OCI-LY3 (cell line): ENCODE data around the gene GATA2.

ENCODE experiments used
- CTCF ChIP-seq: fragments of 200-600, 300-600 bp; sonication (generic); IDR thresholded peaks from 2 replicates; pipeline ENCODE4 v1.5.1; 2014; ENCODE audit warnings: antibody characterized with exemption, low read length, low read depth
- EZH2phosphoT487 ChIP-seq: fragments of 200-600 bp; shearing (Covaris generic); IDR thresholded peaks from 2 replicates; pipeline ENCODE4 v1.6.1; 2018; ENCODE audit warnings: antibody characterized with exemption, mixed run types, low read depth

- TF ChIP-seq CTCF (no peak), EZH2phosphoT487 (no peak)
Measured at GRCh38 chr3:128436214-128436613, 56.8 kb downstream of the GATA2 start.
